K562 (cell line): ENCODE results near the gene HMX1. TPM values are rescaled to one million over a fixed set of nuclear protein-coding genes. Genes with fewer than 3 reads are reported as not detected.

Source experiments
- ATAC-seq: fragments of 200-7000 bp; cut with Tn5 transposase; 3 replicates; pipeline ENCODE4 v1.9.1; 2020; ENCODE audit warnings: moderate library complexity
- BruUV-seq: library from RNA; stranded (reverse); fragments of 400-500 nt; replicated peaks from 2 replicates; lab custom pipeline; 2021; lab: Mats Ljungman, UMichigan
- CTCF ChIA-PET: fragments of 300-600 bp; formaldehyde crosslinking; extraction: SDS; loops from one replicate; lab custom pipeline; 2021; ENCODE audit warnings: low intra/inter-chr PET ratio; lab: Yijun Ruan, JAX
- POLR2A ChIA-PET: fragments of 300-600, 350-650 bp; sonication (Branson Sonifier 250); formaldehyde crosslinking; extraction: SDS; loops from one replicate; lab custom pipeline; 2021; ENCODE audit warnings: antibody characterized with exemption, inconsistent platforms; lab: Yijun Ruan, JAX
- DNase-seq, 4 experiments: peaks; one replicate each; pipeline versions ENCODE4 v3.0.0 to v3.0.0-alpha.2; 2011 to 2018; ENCODE audit warnings: low spot score in 3 of 4, mixed read lengths in 3 of 4; ENCODE audit errors: extremely low read depth in 1 of 4
- FAIRE-seq: peaks from 2 replicates; lab custom pipeline; 2011; peaks lifted over from hg19 to GRCh38; lab: Jason Lieb, UNC
- H2AFZ ChIP-seq: 2 replicates; pipeline ENCODE4 v1.6.0; 2011; ENCODE audit warnings: low read depth, low read length, control low read depth, inconsistent platforms
- H3K27ac ChIP-seq: fragments of 200-600 bp; 3 replicates; pipeline ENCODE4 v1.8.0; 2011; ENCODE audit warnings: low read depth, mild to moderate bottlenecking, control low read depth, inconsistent platforms, low read length, moderate library complexity, mixed read lengths; ENCODE audit errors: extremely low read depth
- H3K27me3 ChIP-seq, 2 experiments: fragments of 300-600 bp in 1 of 2; 2 replicates in 1 of 2; 3 replicates in 1 of 2; pipeline versions ENCODE4 v1.6.0 to v1.8.0; 2011; ENCODE audit warnings: inconsistent platforms in 2 of 2, low read length in 2 of 2, mild to moderate bottlenecking in 1 of 2, mixed read lengths in 1 of 2, moderate library complexity in 1 of 2; ENCODE audit not compliant: control insufficient read depth in 2 of 2, insufficient read depth in 2 of 2
- H3K36me3 ChIP-seq: fragments of 300-600 bp; 3 replicates; pipeline ENCODE4 v1.8.0; 2011; ENCODE audit warnings: mild to moderate bottlenecking, low read length, inconsistent platforms; ENCODE audit not compliant: control insufficient read depth, insufficient read depth
- H3K4me1 ChIP-seq, 2 experiments: fragments of 200-600 bp in 1 of 2; replicated peaks in 1 of 2; 2 replicates in 1 of 2; 3 replicates in 1 of 2; pipeline versions ENCODE4 v1.5.1 to v1.8.0; 2011; ENCODE audit warnings: inconsistent platforms in 2 of 2, low read length in 2 of 2, mild to moderate bottlenecking in 1 of 2, mixed read lengths in 1 of 2, moderate library complexity in 1 of 2; ENCODE audit not compliant: control insufficient read depth in 2 of 2, insufficient read depth in 2 of 2
- H3K4me2 ChIP-seq: 2 replicates; pipeline ENCODE4 v1.6.1; 2011; ENCODE audit warnings: low read length, control low read depth, inconsistent platforms, mixed read lengths; ENCODE audit not compliant: insufficient read depth
- H3K4me3 ChIP-seq: fragments of 200-600 bp; sonication (generic), shearing (Covaris generic); 2 replicates; pipeline ENCODE4 v1.5.1; 2016; ENCODE audit warnings: control low read depth, inconsistent platforms
- H3K79me2 ChIP-seq: fragments of 200-600 bp; 3 replicates; pipeline ENCODE4 v1.8.0; 2011; ENCODE audit warnings: low read length, inconsistent platforms; ENCODE audit not compliant: control insufficient read depth, insufficient read depth
- H3K9ac ChIP-seq, 2 experiments: 2 replicates each; pipeline versions ENCODE4 v1.6.0 to v1.6.1; 2011; ENCODE audit warnings: low read depth in 2 of 2, low read length in 2 of 2, control low read depth in 1 of 2, inconsistent platforms in 1 of 2, mild to moderate bottlenecking in 1 of 2, mixed read lengths in 1 of 2; ENCODE audit not compliant: insufficient read depth in 1 of 2
- H3K9me1 ChIP-seq: one replicate; pipeline ENCODE4 v1.6.0; 2011; ENCODE audit warnings: inconsistent platforms, mild to moderate bottlenecking, low read length, moderate library complexity; ENCODE audit not compliant: control insufficient read depth, insufficient read depth
- H3K9me3 ChIP-seq: replicated peaks from 2 replicates; pipeline ENCODE4 v1.5.1; 2011; ENCODE audit warnings: low read depth, low read length, inconsistent platforms; ENCODE audit not compliant: control insufficient read depth, insufficient read depth
- H4K20me1 ChIP-seq: replicated peaks from 2 replicates; pipeline ENCODE4 v1.6.1; 2011; ENCODE audit warnings: low read length, inconsistent platforms, mixed read lengths; ENCODE audit not compliant: control insufficient read depth, insufficient read depth
- FOXP4 ChIP-seq: sonication (generic); formaldehyde crosslinking; IDR thresholded peaks from 2 replicates; pipeline ENCODE4 v1.8.0; 2022; ENCODE audit warnings: mild to moderate bottlenecking, missing genetic modification reagents, borderline replicate concordance
- MTA1 ChIP-seq: fragments of 450-650 bp; IDR thresholded peaks from 2 replicates; pipeline ENCODE4 v1.6.1; 2017; ENCODE audit warnings: borderline replicate concordance
- RCOR1 ChIP-seq, 2 experiments: IDR thresholded peaks; 2 replicates each; pipeline ENCODE4 v1.6.1; 2012; ENCODE audit warnings: low read depth in 2 of 2, low read length in 2 of 2, borderline replicate concordance in 1 of 2, improper control_type of control experiment in 1 of 2
- STAT6 ChIP-seq: sonication (generic); formaldehyde crosslinking; IDR thresholded peaks from 2 replicates; pipeline ENCODE4 v1.8.1; 2023; ENCODE audit warnings: mild to moderate bottlenecking, missing genetic modification reagents
- ZSCAN29 ChIP-seq: fragments of 450-650 bp; IDR thresholded peaks from 2 replicates; pipeline ENCODE4 v1.6.1; 2017
- WGBS: fragments of 100-300 bp; shearing (Covaris generic); methylation state at CpG from one replicate; pipeline ENCODE4 v1.1.6; 2016; ENCODE audit warnings: low coverage, mixed read lengths; ENCODE audit not compliant: insufficient coverage; ENCODE audit errors: missing lambda C conversion rate; 5-methylcytosine and 5-hydroxymethylcytosine counted together
- in situ Hi-C: fragments of 300-500 bp; cut with MboI; formaldehyde crosslinking; loops from 4 replicates; pipeline ENCODE4 v1.15.0; 2018; ENCODE audit warnings: inconsistent platforms, mixed read lengths
- intact Hi-C: fragments of 100-400 bp; cut with micrococcal nuclease; formaldehyde crosslinking; loops from 2 replicates; pipeline ENCODE4 v1.14.2; 2022
- polyA plus RNA-seq, 8 experiments: library from polyadenylated mRNA; depleted of rRNA in 4 of 8; stranded (reverse) in 5 of 8; unstranded in 3 of 8; fragments of >200 nt; fragmentation: Nextera tagmentation in 2 of 8; fragmentation: Illumina TruSeq in 1 of 8; extraction: Ambion mirVana in 2 of 8; extraction: Trizol in 1 of 8; gene quantifications; 2 replicates each; pipeline versions ENCODE4 v1.2.1 to v1.2.3, GENCODE V29; 2011 to 2014; ENCODE audit warnings: inconsistent platforms in 1 of 8, missing spikeins in 1 of 8
- total RNA-seq, 7 experiments: library from RNA; depleted of rRNA in 6 of 7; stranded (reverse); fragments of >200 nt in 6 of 7; fragmentation: Illumina TruSeq in 2 of 7; extraction: Trizol in 2 of 7; gene quantifications; 2 replicates each; pipeline versions ENCODE4 v1.2.1 to v1.2.3, GENCODE V29; 2011 to 2021; ENCODE audit warnings: low replicate concordance in 1 of 7

HMX1 gene
- total and polyA plus RNA-seq, 9 of the 15 experiments (the other 6 are each of a cell fraction or from before 2014, with no cell fraction given): not detected

GRCh38 chr4:8865681-8866310, 5.8 kb downstream of the HMX1 start:
- Histone ChIP-seq H2AFZ (no peak overlapping the region), H3K9ac (no peak overlapping the region)

More at GRCh38 chr4:8865681-8866310, 5.8 kb downstream of the HMX1 start:
- no TSS peak for BruUV-seq
- no peaks in the 10 kb centered on the region for H3K9me1 ChIP-seq
- WGBS: 1% methylated on average over 16 of the region's 18 CpGs
- H3K9me3 ChIP-seq: no peaks in the 10 kb centered on the region
- in situ Hi-C loops: no loop called here
- DNase-seq (no peak), FAIRE-seq (no peak), ATAC-seq (no peak)
- no peaks in the 10 kb centered on the region for H3K36me3 ChIP-seq
- intact Hi-C loops: no loop called here
- POLR2A ChIA-PET: no interaction called here
- 0 out of 2 replicates have a peak, but pooled peaks cover 5% of the 10 kb centered on the region for H4K20me1 ChIP-seq
- no peak overlapping the region for H3K27ac ChIP-seq
- no peaks in the 10 kb centered on the region for H3K79me2 ChIP-seq
- H3K4me2 ChIP-seq: no peak overlapping the region
- TF ChIP-seq ZSCAN29 (no peak), RCOR1 (IDR thresholded peaks at IDR 0.05; ENCODE audit: borderline replicate concordance in 1 of 2, low read depth in 2 of 2, low read length in 2 of 2) (no peak), MTA1 (no peak), FOXP4 (CRISPR knock-in tag) (no peak), STAT6 (CRISPR knock-in tag) (no peak)
- H3K4me1 ChIP-seq: peaks cover 0 to 9% of the 10 kb centered on the region in 2 experiments; a peak in 1 of 5 replicates
- no peak overlapping the region for H3K4me3 ChIP-seq
- CTCF ChIA-PET: no interaction called here
- peaks cover 5 to 66% of the 10 kb centered on the region in 2 experiments; a peak in 3 of 5 replicates for H3K27me3 ChIP-seq
